Hepatocyte (in vitro differentiated cells): ENCODE measurements around the gene DCAF5.

ENCODE experiments used
- CTCF ChIP-seq: fragments of 200-600 bp; sonication (generic); IDR thresholded peaks from 2 replicates; pipeline ENCODE4 v1.5.1; 2016; ENCODE audit warnings: antibody characterized with exemption, mild to moderate bottlenecking; ENCODE audit not compliant: poor library complexity
- EZH2 ChIP-seq: fragments of 200-600 bp; sonication (generic); IDR thresholded peaks from 2 replicates; pipeline ENCODE4 v1.6.1; 2016; ENCODE audit warnings: antibody characterized with exemption, mild to moderate bottlenecking, borderline replicate concordance
- EZH2phosphoT487 ChIP-seq: fragments of 200-600 bp; sonication (generic); IDR thresholded peaks from one replicate; pipeline ENCODE4 v1.6.1; 2018; ENCODE audit warnings: antibody characterized with exemption, mild to moderate bottlenecking, low read depth, moderate library complexity; ENCODE audit not compliant: unreplicated experiment, severe bottlenecking

- TF ChIP-seq CTCF (no peak), EZH2phosphoT487 (no peak), EZH2 (no peak)
These were observed 63.9 kb downstream of the DCAF5 start for GRCh38 chr14:69089046-69089445.
